Stimulated activated naive CD8-positive, alpha-beta T cell treated with anti-CD3 and anti-CD28 coated beads, Interleukin-15, amount 100 ng/mL, for 72 hours (primary cell): ENCODE measurements around the gene TFE3.
"Not testable (repeated sequence)": the region's sequence is repeated elsewhere in the genome, so short reads cannot be mapped to it uniquely, and the experiment has no call there.

ENCODE experiments used
- ATAC-seq: fragments of 150-1000 bp; cut with Tn5 transposase; 2 replicates; pipeline ENCODE4 v1.10.0; 2021; ENCODE audit warnings: mild to moderate bottlenecking, moderate library complexity
- DNase-seq, 2 donors: peaks; one replicate each; pipeline ENCODE4 v3.0.0; 2021 to 2022
- H3K27ac Mint-ChIP-seq, 2 donors: one replicate each; pipeline ENCODE4 v1.8.0; 2022; ENCODE audit warnings: mild to moderate bottlenecking in 2 of 2, mixed read lengths in 2 of 2, moderate library complexity in 2 of 2
- H3K27me3 Mint-ChIP-seq: one replicate; pipeline ENCODE4 v1.8.0; 2022; ENCODE audit warnings: mixed read lengths
- H3K4me1 Mint-ChIP-seq: one replicate; pipeline ENCODE4 v1.8.0; 2022; ENCODE audit warnings: mild to moderate bottlenecking, mixed read lengths
- H3K4me3 Mint-ChIP-seq, 2 donors: one replicate each; pipeline ENCODE4 v1.8.0; 2022; ENCODE audit warnings: mild to moderate bottlenecking in 2 of 2, mixed read lengths in 2 of 2, moderate library complexity in 1 of 2
- H3K9me3 Mint-ChIP-seq, 2 donors: one replicate each; pipeline ENCODE4 v1.8.0; 2022; ENCODE audit warnings: mixed read lengths in 2 of 2

TFE3 gene

DNA sequence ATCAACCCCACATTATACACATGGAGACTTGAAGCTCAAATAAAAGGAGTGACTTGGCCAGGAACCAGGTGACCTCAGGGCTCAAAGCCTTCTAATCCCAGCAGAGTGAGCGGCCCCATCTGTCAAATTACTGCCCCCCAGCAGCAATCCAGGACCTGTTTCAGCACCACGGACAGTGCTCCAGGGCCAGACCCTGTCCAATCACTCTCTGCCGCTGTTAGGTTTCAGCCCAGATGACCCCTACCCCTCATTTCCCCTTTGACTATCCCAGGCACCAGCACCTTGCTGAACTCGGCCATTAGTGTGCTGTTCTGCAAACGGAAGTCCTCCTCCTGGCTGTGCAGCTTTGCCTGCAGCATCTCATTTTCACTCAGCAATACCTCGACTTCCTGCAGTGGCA is 46.2 kb downstream of the TFE3 start:
- no peak for DNase-seq
- Mint-ChIP-seq H3K4me3 (no peak overlapping the region), H3K27me3 (no peaks in the 10 kb centered on the region), H3K9me3 (no peaks in the 10 kb centered on the region), H3K4me1 (peaks cover 53% of the 10 kb centered on the region), H3K27ac (no peak overlapping the region)
- ATAC-seq = no peak

- Mint-ChIP-seq H3K27me3 (no peaks in the 10 kb centered on the region), H3K27ac (no peak overlapping the region), H3K9me3 (no peaks in the 10 kb centered on the region), H3K4me3 (no peak overlapping the region), H3K4me1 (peaks cover 15% of the 10 kb centered on the region)
- DNase-seq (no peak), ATAC-seq (no peak)
These were observed 50.8 kb downstream of the TFE3 start for GRCh38 chrX:48992341-48992740.

DNA sequence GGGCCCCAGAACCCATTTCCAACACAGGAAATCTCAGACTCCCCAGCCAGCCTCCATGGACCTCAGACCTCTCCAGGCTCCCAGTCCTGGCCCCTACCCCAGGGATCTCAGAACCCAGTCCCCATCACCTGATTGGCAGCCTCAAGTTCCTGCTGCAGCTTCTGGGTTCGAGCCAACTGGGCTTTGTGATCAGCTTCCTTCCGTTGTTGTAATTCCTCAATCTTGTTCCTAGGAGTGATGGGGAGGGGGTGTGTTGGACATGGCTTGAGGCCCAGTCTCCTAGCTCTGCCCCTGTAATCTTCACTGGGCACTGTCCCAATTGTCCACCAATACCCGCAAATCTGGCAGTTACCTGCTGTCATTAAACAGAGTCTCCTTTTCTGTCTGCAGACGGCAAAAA is 53.7 kb downstream of the TFE3 start:
- H3K27me3 Mint-ChIP-seq = no peaks in the 10 kb centered on the region
- H3K27ac Mint-ChIP-seq = peak overlapping the region in 1 of 2 donors; percentile 42
- no peaks in the 10 kb centered on the region for H3K4me1 Mint-ChIP-seq
- H3K4me3 Mint-ChIP-seq = no peak overlapping the region
- ATAC-seq (no peak), DNase-seq (no peak)
- H3K9me3 Mint-ChIP-seq = no peaks in the 10 kb centered on the region

DNA sequence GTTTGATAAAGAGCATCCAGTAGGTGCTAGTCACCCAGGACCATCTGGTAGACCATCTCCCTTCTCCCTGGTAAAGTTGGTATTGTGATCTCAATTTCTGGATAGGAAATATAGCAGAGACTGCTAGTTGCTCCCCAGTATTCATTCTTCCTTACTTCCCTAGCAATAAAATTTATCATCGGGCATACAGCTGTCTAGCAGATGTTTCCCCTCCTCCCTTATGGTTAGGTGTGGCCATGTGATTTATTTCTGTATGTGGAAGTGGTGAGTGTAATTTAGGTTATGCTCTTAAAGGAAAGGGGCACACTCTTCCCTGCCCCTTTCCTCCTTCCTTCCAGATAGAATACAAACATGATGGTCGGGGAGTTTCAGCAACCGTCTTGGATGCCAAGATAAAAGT is 59.3 kb downstream of the TFE3 start:
- no peaks in the 10 kb centered on the region for H3K9me3 Mint-ChIP-seq
- DNase-seq = no peak
- H3K4me3 Mint-ChIP-seq = no peak overlapping the region
- no peaks in the 10 kb centered on the region for H3K4me1 Mint-ChIP-seq
- no peak overlapping the region for H3K27ac Mint-ChIP-seq
- no peak for ATAC-seq
- no peaks in the 10 kb centered on the region for H3K27me3 Mint-ChIP-seq

- Mint-ChIP-seq H3K4me3 (no peak overlapping the region), H3K9me3 (no peaks in the 10 kb centered on the region), H3K27ac (peak overlapping the region in 1 of 2 donors; percentile 34), H3K4me1 (no peaks in the 10 kb centered on the region), H3K27me3 (no peaks in the 10 kb centered on the region)
- ATAC-seq (no peak), DNase-seq (no peak)
These were observed 60.1 kb downstream of the TFE3 start for GRCh38 chrX:48983081-48983480.

- no peak for ATAC-seq
- no peak overlapping the region for H3K4me3 Mint-ChIP-seq
- no peaks in the 10 kb centered on the region for H3K27me3 Mint-ChIP-seq
- H3K9me3 Mint-ChIP-seq = no peaks in the 10 kb centered on the region
- no peak for DNase-seq
- H3K27ac Mint-ChIP-seq = peak overlapping the region in 1 of 2 donors; percentile 29
- no peaks in the 10 kb centered on the region for H3K4me1 Mint-ChIP-seq
These were observed 62.0 kb downstream of the TFE3 start for GRCh38 chrX:48981178-48981577.

GRCh38 chrX:48980341-48980740 is 62.8 kb downstream of the TFE3 start:
- not testable (repeated sequence) for H3K4me3 Mint-ChIP-seq, DNase-seq, ATAC-seq, H3K27me3 Mint-ChIP-seq, H3K4me1 Mint-ChIP-seq, H3K9me3 Mint-ChIP-seq, H3K27ac Mint-ChIP-seq
